HEK293 (cell line): ENCODE measurements around the gene RUNX1.

Experiments
- GLIS2 ChIP-seq: fragments of 450-650 bp; formaldehyde crosslinking; IDR thresholded peaks from 2 replicates; pipeline ENCODE4 v1.5.1; 2016; ENCODE audit warnings: missing biosample characterization, missing genetic modification characterization
- KLF9 ChIP-seq: fragments of 450-650 bp; formaldehyde crosslinking; IDR thresholded peaks from 2 replicates; pipeline ENCODE4 v1.5.1; 2016; ENCODE audit warnings: missing biosample characterization, missing genetic modification characterization, low read depth
- RBAK ChIP-seq: fragments of 450-650 bp; formaldehyde crosslinking; IDR thresholded peaks from 2 replicates; pipeline ENCODE4 v1.5.1; 2016; ENCODE audit warnings: missing biosample characterization, missing genetic modification characterization
- SP2 ChIP-seq: fragments of 450-650 bp; formaldehyde crosslinking; IDR thresholded peaks from 2 replicates; pipeline ENCODE4 v1.5.1; 2016; ENCODE audit warnings: missing biosample characterization, missing genetic modification characterization
- SP7 ChIP-seq: fragments of 450-650 bp; formaldehyde crosslinking; IDR thresholded peaks from 2 replicates; pipeline ENCODE4 v1.5.1; 2016; ENCODE audit warnings: missing biosample characterization, missing genetic modification characterization
- ZBTB17 ChIP-seq: fragments of 450-650 bp; formaldehyde crosslinking; IDR thresholded peaks from 2 replicates; pipeline ENCODE4 v1.5.1; 2016; ENCODE audit warnings: missing biosample characterization, missing genetic modification characterization
- ZBTB21 ChIP-seq: fragments of 450-650 bp; formaldehyde crosslinking; IDR thresholded peaks from 2 replicates; pipeline ENCODE4 v1.5.1; 2017; ENCODE audit warnings: missing biosample characterization, missing genetic modification characterization
- ZBTB8A ChIP-seq: fragments of 450-650 bp; formaldehyde crosslinking; IDR thresholded peaks from 2 replicates; pipeline ENCODE4 v1.5.1; 2016; ENCODE audit warnings: missing biosample characterization, missing genetic modification characterization
- ZFP41 ChIP-seq: fragments of 450-650 bp; formaldehyde crosslinking; IDR thresholded peaks from 2 replicates; pipeline ENCODE4 v1.5.1; 2016; ENCODE audit warnings: missing biosample characterization, missing genetic modification characterization, borderline replicate concordance
- ZIC2 ChIP-seq: fragments of 450-650 bp; formaldehyde crosslinking; IDR thresholded peaks from 2 replicates; pipeline ENCODE4 v1.5.1; 2016; ENCODE audit warnings: missing biosample characterization, missing genetic modification characterization
- ZNF10 ChIP-seq: fragments of 450-650 bp; formaldehyde crosslinking; IDR thresholded peaks from 2 replicates; pipeline ENCODE4 v1.5.1; 2017; ENCODE audit warnings: missing biosample characterization, missing genetic modification characterization
- ZNF133 ChIP-seq: fragments of 450-650 bp; formaldehyde crosslinking; IDR thresholded peaks from 2 replicates; pipeline ENCODE4 v1.5.1; 2016; ENCODE audit warnings: missing biosample characterization, missing genetic modification characterization
- ZNF174 ChIP-seq: fragments of 450-650 bp; formaldehyde crosslinking; IDR thresholded peaks from 2 replicates; pipeline ENCODE4 v1.5.0; 2017; ENCODE audit warnings: missing biosample characterization, mild to moderate bottlenecking, missing genetic modification characterization
- ZNF184 ChIP-seq: fragments of 450-650 bp; IDR thresholded peaks from 2 replicates; pipeline ENCODE4 v1.5.1; 2018; ENCODE audit warnings: missing biosample characterization, mild to moderate bottlenecking, missing genetic modification characterization
- ZNF596 ChIP-seq: fragments of 450-650 bp; IDR thresholded peaks from 2 replicates; pipeline ENCODE4 v1.5.0; 2018; ENCODE audit warnings: missing biosample characterization, mild to moderate bottlenecking, missing genetic modification characterization, moderate library complexity
- ZNF600 ChIP-seq: fragments of 450-650 bp; formaldehyde crosslinking; IDR thresholded peaks from 2 replicates; pipeline ENCODE4 v1.5.1; 2016; ENCODE audit warnings: missing biosample characterization, missing genetic modification characterization
- ZNF658 ChIP-seq: fragments of 450-650 bp; formaldehyde crosslinking; IDR thresholded peaks from 2 replicates; pipeline ENCODE4; 2016; ENCODE audit warnings: missing biosample characterization, missing genetic modification characterization
- TF ChIP-seq, protein P1 (sequence below): fragments of 450-650 bp; formaldehyde crosslinking; IDR thresholded peaks from 2 replicates; pipeline ENCODE4 v1.5.1; 2016; ENCODE audit warnings: missing biosample characterization, missing genetic modification characterization
- TF ChIP-seq, protein P2 (sequence below): sonication (generic); formaldehyde crosslinking; IDR thresholded peaks from 2 replicates; pipeline ENCODE4 v1.8.1; 2022; ENCODE audit warnings: mild to moderate bottlenecking, moderate library complexity, missing genetic modification reagents
- TF ChIP-seq, protein P3 (sequence below): fragments of 450-650 bp; formaldehyde crosslinking; IDR thresholded peaks from 2 replicates; pipeline ENCODE4 v1.5.1; 2016; ENCODE audit warnings: missing biosample characterization, missing genetic modification characterization, borderline replicate concordance
- TF ChIP-seq, protein P4 (sequence below): fragments of 450-650 bp; formaldehyde crosslinking; IDR thresholded peaks from 2 replicates; pipeline ENCODE4 v1.5.1; 2016; ENCODE audit warnings: missing biosample characterization, missing genetic modification characterization
- TF ChIP-seq, protein P5 (sequence below): fragments of 450-650 bp; formaldehyde crosslinking; IDR thresholded peaks from 2 replicates; pipeline ENCODE4 v1.5.1; 2016; ENCODE audit warnings: missing biosample characterization, missing genetic modification characterization
- TF ChIP-seq, protein P6 (sequence below): fragments of 450-650 bp; formaldehyde crosslinking; IDR thresholded peaks from 2 replicates; pipeline ENCODE4 v1.5.1; 2017; ENCODE audit warnings: missing biosample characterization, missing genetic modification characterization
- TF ChIP-seq, protein P7 (sequence below): fragments of 450-650 bp; formaldehyde crosslinking; IDR thresholded peaks from 2 replicates; pipeline ENCODE4 v1.5.1; 2016; ENCODE audit warnings: missing biosample characterization, missing genetic modification characterization
- TF ChIP-seq, protein P8 (sequence below): fragments of 450-650 bp; formaldehyde crosslinking; IDR thresholded peaks from 2 replicates; pipeline ENCODE4 v1.5.1; 2016; ENCODE audit warnings: missing biosample characterization, missing genetic modification characterization
- TF ChIP-seq, protein P9 (sequence below): fragments of 450-650 bp; formaldehyde crosslinking; IDR thresholded peaks from 2 replicates; pipeline ENCODE4 v1.5.1; 2016; ENCODE audit warnings: missing biosample characterization, missing genetic modification characterization

The RUNX1 gene

DNA sequence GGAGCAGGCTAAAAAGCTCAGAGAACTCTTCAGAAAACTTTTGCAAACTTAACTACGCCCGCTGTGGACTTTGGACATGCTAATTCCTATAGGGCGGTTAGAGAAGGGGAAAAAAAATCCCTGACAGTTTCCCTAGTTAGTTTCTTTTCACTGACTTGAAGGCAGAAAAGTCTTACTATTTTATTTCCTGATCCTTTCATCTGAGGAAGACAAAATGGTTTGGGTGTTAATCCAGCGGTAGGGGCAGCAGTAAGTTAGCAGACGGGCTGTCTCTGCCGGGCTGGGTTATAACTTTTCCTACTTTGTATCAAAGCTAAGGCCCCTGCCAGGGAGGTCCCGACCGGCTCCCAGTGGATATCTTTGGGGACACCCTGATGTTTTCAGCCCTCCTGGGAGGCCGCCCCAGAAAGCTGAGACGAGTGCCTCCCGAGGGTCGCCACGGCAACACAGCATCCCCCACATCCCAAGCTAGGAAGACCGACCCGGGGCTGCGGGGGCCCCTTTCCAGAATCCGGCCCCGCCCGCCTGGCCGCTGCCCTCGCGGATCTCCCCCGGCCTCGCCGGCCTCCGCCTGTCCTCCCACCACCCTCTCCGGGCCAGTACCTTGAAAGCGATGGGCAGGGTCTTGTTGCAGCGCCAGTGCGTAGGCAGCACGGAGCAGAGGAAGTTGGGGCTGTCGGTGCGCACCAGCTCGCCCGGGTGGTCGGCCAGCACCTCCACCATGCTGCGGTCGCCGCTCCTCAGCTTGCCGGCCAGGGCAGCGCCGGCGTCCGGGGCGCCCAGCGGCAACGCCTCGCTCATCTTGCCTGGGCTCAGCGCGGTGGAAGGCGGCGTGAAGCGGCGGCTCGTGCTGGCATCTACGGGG lies 162.6 kb downstream of the RUNX1 start (continued):
- TF ChIP-seq SP7 (tag by site-specific recombination) (no peak), ZBTB17 (tag by site-specific recombination) (peak; percentile 32; the same call in 1 of the 2 replicates), ZNF596 (tag by site-specific recombination) (no peak), ZBTB8A (tag by site-specific recombination) (peak; percentile 68), RBAK (tag by site-specific recombination) (no peak), ZNF600 (tag by site-specific recombination) (peak; percentile 72; the same call in 1 of the 2 replicates), KLF9 (peak; percentile 46; the same call in 1 of the 2 replicates), ZBTB21 (tag by site-specific recombination) (no peak), ZNF174 (tag by site-specific recombination) (no peak), ZNF133 (tag by site-specific recombination) (no peak), SP2 (tag by site-specific recombination) (no peak), ZNF10 (tag by site-specific recombination) (no peak), GLIS2 (peak; percentile 76), ZNF184 (tag by site-specific recombination) (no peak), ZFP41 (no peak), ZNF658 (tag by site-specific recombination) (no peak), ZIC2 (peak; percentile 37; the same call in 1 of the 2 replicates)
- TF ChIP-seq, protein P1, sequence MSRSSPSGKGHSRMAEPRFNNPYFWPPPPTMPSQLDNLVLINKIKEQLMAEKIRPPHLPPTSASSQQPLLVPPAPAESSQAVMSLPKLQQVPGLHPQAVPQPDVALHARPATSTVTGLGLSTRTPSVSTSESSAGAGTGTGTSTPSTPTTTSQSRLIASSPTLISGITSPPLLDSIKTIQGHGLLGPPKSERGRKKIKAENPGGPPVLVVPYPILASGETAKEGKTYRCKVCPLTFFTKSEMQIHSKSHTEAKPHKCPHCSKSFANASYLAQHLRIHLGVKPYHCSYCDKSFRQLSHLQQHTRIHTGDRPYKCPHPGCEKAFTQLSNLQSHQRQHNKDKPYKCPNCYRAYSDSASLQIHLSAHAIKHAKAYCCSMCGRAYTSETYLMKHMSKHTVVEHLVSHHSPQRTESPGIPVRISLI = no peak
- TF ChIP-seq, protein P2, sequence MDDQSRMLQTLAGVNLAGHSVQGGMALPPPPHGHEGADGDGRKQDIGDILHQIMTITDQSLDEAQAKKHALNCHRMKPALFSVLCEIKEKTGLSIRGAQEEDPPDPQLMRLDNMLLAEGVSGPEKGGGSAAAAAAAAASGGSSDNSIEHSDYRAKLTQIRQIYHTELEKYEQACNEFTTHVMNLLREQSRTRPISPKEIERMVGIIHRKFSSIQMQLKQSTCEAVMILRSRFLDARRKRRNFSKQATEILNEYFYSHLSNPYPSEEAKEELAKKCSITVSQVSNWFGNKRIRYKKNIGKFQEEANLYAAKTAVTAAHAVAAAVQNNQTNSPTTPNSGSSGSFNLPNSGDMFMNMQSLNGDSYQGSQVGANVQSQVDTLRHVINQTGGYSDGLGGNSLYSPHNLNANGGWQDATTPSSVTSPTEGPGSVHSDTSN = 0 out of 2 replicates have a peak, but pooled peaks have one; percentile 11
- TF ChIP-seq, protein P3, sequence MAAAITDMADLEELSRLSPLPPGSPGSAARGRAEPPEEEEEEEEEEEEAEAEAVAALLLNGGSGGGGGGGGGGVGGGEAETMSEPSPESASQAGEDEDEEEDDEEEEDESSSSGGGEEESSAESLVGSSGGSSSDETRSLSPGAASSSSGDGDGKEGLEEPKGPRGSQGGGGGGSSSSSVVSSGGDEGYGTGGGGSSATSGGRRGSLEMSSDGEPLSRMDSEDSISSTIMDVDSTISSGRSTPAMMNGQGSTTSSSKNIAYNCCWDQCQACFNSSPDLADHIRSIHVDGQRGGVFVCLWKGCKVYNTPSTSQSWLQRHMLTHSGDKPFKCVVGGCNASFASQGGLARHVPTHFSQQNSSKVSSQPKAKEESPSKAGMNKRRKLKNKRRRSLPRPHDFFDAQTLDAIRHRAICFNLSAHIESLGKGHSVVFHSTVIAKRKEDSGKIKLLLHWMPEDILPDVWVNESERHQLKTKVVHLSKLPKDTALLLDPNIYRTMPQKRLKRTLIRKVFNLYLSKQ (tag by site-specific recombination) = no peak
- TF ChIP-seq, protein P4, sequence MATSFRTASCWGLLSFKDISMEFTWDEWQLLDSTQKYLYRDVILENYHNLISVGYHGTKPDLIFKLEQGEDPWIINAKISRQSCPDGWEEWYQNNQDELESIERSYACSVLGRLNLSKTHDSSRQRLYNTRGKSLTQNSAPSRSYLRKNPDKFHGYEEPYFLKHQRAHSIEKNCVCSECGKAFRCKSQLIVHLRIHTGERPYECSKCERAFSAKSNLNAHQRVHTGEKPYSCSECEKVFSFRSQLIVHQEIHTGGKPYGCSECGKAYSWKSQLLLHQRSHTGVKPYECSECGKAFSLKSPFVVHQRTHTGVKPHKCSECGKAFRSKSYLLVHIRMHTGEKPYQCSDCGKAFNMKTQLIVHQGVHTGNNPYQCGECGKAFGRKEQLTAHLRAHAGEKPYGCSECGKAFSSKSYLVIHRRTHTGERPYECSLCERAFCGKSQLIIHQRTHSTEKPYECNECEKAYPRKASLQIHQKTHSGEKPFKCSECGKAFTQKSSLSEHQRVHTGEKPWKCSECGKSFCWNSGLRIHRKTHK (tag by site-specific recombination) = no peak
- TF ChIP-seq, protein P5, sequence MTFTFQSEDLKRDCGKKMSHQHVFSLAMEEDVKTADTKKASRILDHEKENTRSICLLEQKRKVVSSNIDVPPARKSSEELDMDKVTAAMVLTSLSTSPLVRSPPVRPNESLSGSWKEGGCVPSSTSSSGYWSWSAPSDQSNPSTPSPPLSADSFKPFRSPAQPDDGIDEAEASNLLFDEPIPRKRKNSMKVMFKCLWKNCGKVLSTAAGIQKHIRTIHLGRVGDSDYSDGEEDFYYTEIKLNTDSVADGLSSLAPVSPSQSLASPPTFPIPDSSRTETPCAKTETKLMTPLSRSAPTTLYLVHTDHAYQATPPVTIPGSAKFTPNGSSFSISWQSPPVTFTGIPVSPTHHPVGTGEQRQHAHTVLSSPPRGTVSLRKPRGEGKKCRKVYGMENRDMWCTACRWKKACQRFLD (tag by site-specific recombination) = no peak
- TF ChIP-seq, protein P6, sequence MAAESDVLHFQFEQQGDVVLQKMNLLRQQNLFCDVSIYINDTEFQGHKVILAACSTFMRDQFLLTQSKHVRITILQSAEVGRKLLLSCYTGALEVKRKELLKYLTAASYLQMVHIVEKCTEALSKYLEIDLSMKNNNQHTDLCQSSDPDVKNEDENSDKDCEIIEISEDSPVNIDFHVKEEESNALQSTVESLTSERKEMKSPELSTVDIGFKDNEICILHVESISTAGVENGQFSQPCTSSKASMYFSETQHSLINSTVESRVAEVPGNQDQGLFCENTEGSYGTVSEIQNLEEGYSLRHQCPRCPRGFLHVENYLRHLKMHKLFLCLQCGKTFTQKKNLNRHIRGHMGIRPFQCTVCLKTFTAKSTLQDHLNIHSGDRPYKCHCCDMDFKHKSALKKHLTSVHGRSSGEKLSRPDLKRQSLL (tag by site-specific recombination) = no peak
- TF ChIP-seq, protein P7, sequence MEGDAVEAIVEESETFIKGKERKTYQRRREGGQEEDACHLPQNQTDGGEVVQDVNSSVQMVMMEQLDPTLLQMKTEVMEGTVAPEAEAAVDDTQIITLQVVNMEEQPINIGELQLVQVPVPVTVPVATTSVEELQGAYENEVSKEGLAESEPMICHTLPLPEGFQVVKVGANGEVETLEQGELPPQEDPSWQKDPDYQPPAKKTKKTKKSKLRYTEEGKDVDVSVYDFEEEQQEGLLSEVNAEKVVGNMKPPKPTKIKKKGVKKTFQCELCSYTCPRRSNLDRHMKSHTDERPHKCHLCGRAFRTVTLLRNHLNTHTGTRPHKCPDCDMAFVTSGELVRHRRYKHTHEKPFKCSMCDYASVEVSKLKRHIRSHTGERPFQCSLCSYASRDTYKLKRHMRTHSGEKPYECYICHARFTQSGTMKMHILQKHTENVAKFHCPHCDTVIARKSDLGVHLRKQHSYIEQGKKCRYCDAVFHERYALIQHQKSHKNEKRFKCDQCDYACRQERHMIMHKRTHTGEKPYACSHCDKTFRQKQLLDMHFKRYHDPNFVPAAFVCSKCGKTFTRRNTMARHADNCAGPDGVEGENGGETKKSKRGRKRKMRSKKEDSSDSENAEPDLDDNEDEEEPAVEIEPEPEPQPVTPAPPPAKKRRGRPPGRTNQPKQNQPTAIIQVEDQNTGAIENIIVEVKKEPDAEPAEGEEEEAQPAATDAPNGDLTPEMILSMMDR (tag by site-specific recombination) = peak; percentile 36; the same call in 1 of the 2 replicates
- TF ChIP-seq, protein P8, sequence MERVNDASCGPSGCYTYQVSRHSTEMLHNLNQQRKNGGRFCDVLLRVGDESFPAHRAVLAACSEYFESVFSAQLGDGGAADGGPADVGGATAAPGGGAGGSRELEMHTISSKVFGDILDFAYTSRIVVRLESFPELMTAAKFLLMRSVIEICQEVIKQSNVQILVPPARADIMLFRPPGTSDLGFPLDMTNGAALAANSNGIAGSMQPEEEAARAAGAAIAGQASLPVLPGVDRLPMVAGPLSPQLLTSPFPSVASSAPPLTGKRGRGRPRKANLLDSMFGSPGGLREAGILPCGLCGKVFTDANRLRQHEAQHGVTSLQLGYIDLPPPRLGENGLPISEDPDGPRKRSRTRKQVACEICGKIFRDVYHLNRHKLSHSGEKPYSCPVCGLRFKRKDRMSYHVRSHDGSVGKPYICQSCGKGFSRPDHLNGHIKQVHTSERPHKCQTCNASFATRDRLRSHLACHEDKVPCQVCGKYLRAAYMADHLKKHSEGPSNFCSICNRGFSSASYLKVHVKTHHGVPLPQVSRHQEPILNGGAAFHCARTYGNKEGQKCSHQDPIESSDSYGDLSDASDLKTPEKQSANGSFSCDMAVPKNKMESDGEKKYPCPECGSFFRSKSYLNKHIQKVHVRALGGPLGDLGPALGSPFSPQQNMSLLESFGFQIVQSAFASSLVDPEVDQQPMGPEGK (tag by site-specific recombination) = peak; percentile 65; the same call in 1 of the 2 replicates
- TF ChIP-seq, protein P9, sequence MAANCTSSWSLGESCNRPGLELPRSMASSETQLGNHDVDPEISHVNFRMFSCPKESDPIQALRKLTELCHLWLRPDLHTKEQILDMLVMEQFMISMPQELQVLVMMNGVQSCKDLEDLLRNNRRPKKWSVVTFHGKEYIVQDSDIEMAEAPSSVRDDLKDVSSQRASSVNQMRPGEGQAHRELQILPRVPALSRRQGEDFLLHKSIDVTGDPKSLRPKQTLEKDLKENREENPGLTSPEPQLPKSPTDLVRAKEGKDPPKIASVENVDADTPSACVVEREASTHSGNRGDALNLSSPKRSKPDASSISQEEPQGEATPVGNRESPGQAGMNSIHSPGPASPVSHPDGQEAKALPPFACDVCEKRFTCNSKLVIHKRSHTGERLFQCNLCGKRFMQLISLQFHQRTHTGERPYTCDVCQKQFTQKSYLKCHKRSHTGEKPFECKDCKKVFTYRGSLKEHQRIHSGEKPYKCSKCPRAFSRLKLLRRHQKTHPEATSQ (tag by site-specific recombination) = peak; percentile 77; the same call in 1 of the 2 replicates
